ENCODE results near the gene ABCC11.
A peak's percentile ranks its signal among the peaks of the same experiment; 100 is the strongest.
"Not testable (repeated sequence)": the region's sequence is repeated elsewhere in the genome, so short reads cannot be mapped to it uniquely, and the experiment has no call there.

ABCC11 gene

GRCh38 chr16:48194828-48195556 is 52.3 kb downstream of the ABCC11 start:
- DNase-seq = no peak

- DNase-seq = no peak
Observed at GRCh38 chr16:48193846-48194245, 53.5 kb downstream of the ABCC11 start.

GRCh38 chr16:48188449-48189102 is 58.8 kb downstream of the ABCC11 start:
- no peak for DNase-seq

GRCh38 chr16:48187779-48188178 is 59.6 kb downstream of the ABCC11 start:
- no peak for DNase-seq

GRCh38 chr16:48184681-48185080 is 62.7 kb downstream of the ABCC11 start:
- DNase-seq = no peak

GRCh38 chr16:48182979-48183537 is 64.3 kb downstream of the ABCC11 start:
- DNase-seq = no peak

- not testable (repeated sequence) for DNase-seq
Observed at GRCh38 chr16:48181746-48182520, 65.4 kb downstream of the ABCC11 start.

GRCh38 chr16:48180868-48181480 is 66.4 kb downstream of the ABCC11 start:
- no peak for DNase-seq

- DNase-seq = no peak
Observed at GRCh38 chr16:48176635-48177408, 70.5 kb downstream of the ABCC11 start.

DNA sequence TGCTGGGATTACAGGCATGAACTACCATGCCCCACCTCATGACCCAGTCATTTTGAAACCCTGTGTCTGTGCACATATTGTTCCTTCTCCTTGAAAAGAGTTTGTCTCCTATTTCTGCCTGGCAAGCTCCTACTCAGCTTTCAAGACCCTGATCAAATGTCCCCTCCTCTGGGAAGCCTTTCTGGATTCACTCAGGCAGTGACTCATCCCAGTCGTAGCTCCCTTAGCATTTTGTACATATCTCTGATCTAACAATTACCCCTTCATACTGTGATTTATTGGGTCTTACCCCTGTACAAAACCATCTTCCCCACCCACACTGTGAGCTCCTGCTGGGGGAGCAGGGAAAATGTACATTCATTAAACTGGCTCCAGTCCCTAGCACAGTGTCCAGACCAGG is 73.5 kb downstream of the ABCC11 start:
- DNase-seq = no peak

GRCh38 chr16:48172682-48173081 is 74.7 kb downstream of the ABCC11 start:
- DNase-seq = no peak

GRCh38 chr16:48169896-48170295 is 77.4 kb downstream of the ABCC11 start:
- no peak for DNase-seq

- no peak for DNase-seq
Observed at GRCh38 chr16:48168075-48168474, 79.3 kb downstream of the ABCC11 start.

GRCh38 chr16:48166617-48167016 is 80.7 kb downstream of the ABCC11 start:
- not testable (repeated sequence) for DNase-seq

- no peak for DNase-seq
Observed at GRCh38 chr16:48165961-48166578, 81.3 kb downstream of the ABCC11 start.

DNA sequence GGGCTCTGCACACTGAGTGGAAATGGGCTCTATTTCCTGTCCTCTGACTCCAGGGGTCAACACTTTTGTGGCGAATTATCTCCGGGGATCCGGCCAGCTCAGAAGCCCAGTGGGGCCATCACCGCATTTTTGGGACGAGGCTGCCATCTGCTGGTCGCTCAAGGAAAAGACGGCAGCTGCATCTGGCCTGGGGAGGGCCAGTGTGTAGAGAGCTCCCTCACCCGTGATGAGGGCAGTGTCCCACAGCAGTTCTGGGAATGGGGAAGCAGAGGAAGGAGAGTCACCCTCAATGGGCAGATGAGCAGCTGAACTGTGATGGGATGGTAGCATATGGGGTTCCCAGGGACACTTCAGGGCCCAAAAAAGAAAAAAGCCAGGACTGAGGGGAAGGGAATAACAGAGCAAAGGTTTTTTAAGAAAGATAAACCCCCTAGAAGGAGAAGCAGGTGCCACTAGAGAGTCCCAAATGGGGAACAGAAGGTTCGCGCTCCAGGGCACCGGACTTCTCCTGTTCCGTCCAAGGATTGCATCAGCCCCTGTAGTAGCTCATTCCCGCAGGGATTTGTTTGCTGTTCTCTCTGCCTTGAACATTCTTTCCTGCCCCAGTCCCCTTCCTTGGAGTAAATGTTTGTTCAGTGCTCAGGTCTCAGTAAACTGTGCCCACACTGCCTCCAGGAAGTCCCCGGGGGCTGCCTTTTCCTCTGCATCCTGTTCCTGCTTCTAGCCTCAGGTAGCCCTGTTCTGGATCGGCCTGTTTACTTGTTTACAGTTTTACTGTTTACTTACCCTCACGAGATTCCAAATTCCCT is 82.2 kb downstream of the ABCC11 start:
- DNase-seq = peak; percentile 43

- no peak for DNase-seq
Observed at GRCh38 chr16:48162839-48163410, 84.4 kb downstream of the ABCC11 start.

- no peak for DNase-seq
Observed at GRCh38 chr16:48161906-48162305, 85.4 kb downstream of the ABCC11 start.

DNA sequence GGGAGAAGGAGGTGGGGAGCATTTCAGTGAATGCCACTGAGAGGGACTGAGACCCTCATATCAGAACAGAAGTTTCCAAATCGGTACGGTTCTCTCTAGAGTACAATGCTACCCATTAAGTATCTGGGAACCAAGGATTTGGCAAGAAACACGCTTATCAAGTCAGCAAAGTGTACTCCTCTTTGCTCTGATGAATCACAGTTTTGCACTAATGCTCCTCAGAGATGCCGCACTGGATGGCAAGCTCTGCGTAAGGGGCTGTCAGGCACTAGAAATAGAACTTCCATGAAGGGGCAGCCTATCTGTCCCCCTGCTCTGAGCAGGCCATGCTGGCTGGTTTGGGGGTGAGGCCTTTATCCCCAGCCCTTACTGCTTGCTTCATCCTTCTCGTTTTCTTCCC is 86.8 kb downstream of the ABCC11 start:
- DNase-seq = no peak

- DNase-seq = peak; percentile 28
Observed at GRCh38 chr16:48158296-48158695, 89.0 kb downstream of the ABCC11 start.

DNA sequence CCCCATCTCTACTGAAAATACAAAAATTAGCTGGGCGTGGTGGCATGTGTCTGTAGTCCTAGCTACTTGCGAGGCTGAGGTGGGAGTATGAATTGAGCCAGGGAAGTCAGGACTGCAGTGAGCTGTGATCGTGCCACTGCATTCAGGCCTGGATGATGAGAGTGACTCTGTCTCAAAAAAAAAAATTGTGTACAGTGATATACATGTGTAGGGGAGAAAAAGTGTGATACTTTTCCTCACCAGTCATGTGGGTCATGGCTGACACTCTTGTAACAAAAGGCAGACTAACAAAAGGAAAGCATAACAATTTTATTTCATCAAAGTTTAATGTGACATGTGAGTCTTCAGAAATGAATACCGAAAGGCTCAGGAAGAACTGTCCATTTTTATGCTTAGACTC is 89.5 kb downstream of the ABCC11 start:
- DNase-seq = no peak
